ENCODE measurements around the gene PAK1IP1.
"Not testable (repeated sequence)": the region's sequence is repeated elsewhere in the genome, so short reads cannot be mapped to it uniquely, and the experiment has no call there.

Gene PAK1IP1

GRCh38 chr6:10745116-10745515 lies 50.3 kb downstream of the PAK1IP1 start:
- DNase-seq = no peak

DNA sequence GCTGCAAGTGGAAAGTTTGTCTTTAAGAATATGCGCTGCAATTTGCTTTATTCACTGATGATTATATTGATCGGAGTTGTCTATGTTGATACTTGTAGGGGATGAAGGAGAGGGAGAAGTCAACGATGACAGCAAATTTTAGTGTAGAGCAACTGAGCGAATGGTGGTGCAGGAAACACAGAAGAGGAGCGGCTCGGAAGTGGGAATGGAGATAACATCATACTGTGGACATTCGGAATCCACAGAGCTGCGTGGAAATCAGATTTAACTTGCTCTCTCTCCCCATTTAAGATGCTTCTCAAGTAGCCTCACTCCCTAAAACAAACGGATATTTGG lies 52.1 kb downstream of the PAK1IP1 start:
- no peak for DNase-seq

- peak; percentile 86 for DNase-seq
These were observed 52.6 kb downstream of the PAK1IP1 start, which contains the start of gene TMEM14B for GRCh38 chr6:10747251-10747972. Gene TMEM14B (plus strand): TSS chr6:10747805. CDS start chr6:10749246, 1,441 bp downstream.

- DNase-seq = no peak
These were observed 55.0 kb downstream of the PAK1IP1 start for GRCh38 chr6:10749734-10750133.

DNA sequence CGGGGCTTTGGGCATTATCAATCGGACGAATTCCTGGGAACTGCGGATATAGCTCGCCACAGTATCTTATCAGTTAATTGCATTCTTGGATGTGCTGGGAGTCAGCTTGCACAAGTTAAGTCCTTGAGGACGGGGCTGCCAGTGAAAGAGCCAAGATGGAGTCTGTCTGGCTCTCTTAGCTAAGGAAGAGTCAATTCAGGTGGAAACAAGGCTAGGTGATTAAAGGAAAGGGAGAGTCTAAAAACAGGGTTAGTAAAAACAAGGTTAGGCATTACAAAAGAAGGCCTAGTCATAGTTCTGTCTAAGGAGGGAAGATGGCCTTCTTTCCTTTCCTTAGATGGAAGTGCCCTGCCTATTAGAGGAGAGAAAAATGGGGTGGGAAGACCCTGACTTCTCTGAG lies 55.8 kb downstream of the PAK1IP1 start:
- DNase-seq = not testable (repeated sequence)

GRCh38 chr6:10751757-10752156 lies 57.0 kb downstream of the PAK1IP1 start:
- not testable (repeated sequence) for DNase-seq

DNA sequence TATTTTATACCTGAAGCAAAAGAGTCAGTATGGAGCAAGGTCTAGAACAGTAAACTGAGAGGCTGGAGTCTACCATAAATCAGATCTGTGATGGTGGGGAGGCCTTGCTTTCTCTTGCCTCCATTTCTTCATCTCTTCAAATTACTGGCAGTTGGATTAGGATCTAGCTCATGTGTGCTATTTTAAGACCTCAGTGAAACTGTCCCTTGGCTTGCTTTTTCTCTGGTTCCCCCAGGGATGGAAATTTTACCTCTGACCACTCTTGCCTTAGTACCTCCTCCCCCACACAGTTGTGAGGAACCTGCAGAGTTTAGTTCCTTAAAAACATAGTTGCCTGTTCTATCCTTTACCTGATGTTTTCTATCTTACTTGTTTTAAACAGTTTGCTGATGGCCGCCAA lies 61.3 kb downstream of the PAK1IP1 start:
- no peak for DNase-seq
